GM21515 (cell line): ENCODE measurements around the gene SPATA45.

ENCODE experiments used
- ATAC-seq: cut with Tn5 transposase; IDR thresholded peaks from one replicate; pipeline ENCODE4 v1.9.1; 2021; ENCODE audit not compliant: unreplicated experiment

Gene SPATA45

GRCh38 chr1:212782422-212783154 is 64.9 kb downstream of the SPATA45 start:
- no peak for ATAC-seq

DNA sequence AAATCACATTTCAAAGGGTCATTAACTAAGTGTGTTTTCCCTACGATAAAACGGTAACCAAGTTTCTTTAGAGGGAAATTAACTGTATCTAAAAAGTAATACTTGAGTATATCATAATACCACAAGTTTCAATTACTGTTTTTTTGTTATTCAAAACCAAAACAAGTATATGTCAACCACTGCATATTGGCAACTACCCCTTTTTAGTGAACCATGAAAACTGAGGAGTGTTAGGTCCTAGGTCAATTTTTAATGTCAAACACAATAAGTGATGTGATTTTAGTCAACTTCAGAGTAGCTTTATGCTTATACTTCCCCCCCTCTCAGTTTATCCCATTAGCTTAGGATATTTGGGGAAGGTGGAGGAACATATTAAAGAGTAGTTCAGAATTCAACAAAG is 66.2 kb downstream of the SPATA45 start:
- ATAC-seq: no peak

- no peak for ATAC-seq
Observed at GRCh38 chr1:212780759-212781158, 66.7 kb downstream of the SPATA45 start.
